AG09319 (cell line): Measurements from ENCODE around the gene DOCK10.

Experiments
- DNase-seq: peaks from one replicate; pipeline ENCODE4 v3.0.0-alpha.2; 2010; ENCODE audit warnings: low read depth; ENCODE audit errors: extremely low read depth
- CTCF ChIP-seq: IDR thresholded peaks from 2 replicates; pipeline ENCODE4 v1.5.1; 2011; ENCODE audit warnings: low read depth, mild to moderate bottlenecking, inconsistent platforms, low read length, moderate library complexity

The DOCK10 gene

DNA sequence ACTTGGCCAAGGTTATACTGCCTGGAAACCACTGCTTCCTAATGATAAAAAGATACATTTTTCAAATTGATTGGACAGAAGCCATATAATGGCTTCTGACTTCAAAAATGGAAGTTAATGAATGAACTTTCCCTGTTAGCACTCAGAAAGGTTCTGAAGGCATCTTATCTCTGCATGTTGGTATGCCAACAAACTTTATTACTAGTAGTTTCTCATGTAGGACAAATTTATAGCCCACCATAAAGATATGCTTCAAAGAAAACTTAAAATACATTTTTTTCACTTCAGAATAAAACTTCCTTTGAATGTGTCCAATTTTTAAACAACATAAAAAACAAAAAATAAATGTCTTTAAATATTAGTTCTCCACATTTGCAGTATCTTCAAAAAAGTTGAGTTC, 10.0 kb downstream of the DOCK10 start:
- TF ChIP-seq CTCF, result no peak
- DNase-seq, result no peak

- no peak for TF ChIP-seq CTCF
- DNase-seq, result no peak
Measured at GRCh38 chr2:225031599-225031998, 10.7 kb downstream of the DOCK10 start.

GRCh38 chr2:225030893-225031292, 11.4 kb downstream of the DOCK10 start:
- DNase-seq, result no peak
- no peak for TF ChIP-seq CTCF

DNA sequence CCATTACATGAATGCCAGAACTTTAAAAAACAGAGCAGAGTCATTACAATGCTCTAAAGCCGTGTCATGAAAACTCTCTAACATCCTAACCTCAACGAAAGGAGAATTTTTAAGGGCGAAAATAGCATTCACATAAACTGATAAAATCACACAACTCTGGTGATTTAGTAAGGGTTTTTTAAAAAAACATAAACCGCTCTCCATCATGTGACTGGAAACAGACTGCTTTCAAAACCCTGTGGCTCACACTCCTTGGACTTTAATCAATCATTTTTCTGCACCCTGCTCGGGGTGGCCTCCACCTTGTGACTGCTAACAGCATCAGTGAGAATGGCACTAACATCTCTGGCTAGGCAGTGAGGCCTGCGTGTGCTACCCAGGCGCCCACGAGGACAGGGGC, 12.1 kb downstream of the DOCK10 start:
- DNase-seq, result no peak
- TF ChIP-seq CTCF, result no peak

- DNase-seq, result no peak
- no peak for TF ChIP-seq CTCF
Measured at GRCh38 chr2:225028572-225028971, 13.7 kb downstream of the DOCK10 start.

DNA sequence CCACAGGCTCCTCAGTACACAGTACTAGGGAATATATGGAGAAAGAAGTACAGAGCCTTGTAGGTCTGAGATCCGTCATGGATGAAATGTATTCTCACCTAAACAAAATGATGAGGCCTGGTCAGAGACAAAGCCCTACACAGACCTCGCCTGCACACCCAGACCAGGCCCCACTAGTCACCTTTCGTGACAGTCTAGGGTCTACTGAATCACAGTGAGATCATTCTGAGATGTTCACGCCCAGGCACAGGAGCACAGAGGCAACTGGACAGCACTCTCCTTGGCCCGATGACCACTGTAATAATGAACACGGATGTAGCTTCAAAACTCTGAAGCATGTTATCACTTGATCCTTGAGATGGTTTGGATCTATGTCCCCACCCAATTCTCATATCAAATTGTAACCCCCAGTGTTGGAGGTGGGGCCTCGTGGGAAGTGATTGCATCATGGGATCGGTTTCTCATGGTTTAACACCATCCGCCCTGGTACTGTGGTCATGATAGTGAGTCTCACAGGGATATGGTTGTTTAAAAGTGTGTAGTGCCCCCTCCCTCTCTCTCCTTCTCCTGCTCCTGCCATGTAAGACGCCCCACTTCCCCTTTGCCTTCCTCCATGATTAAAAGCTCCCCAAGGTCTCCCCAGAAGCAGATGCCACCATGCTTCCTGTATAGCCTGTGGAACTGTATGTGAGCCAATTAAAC, 15.1 kb downstream of the DOCK10 start:
- TF ChIP-seq CTCF, result no peak
- no peak for DNase-seq

- no peak for TF ChIP-seq CTCF
- peak; percentile 61 for DNase-seq
Measured at GRCh38 chr2:225025917-225026571, 16.2 kb downstream of the DOCK10 start.
